ENCODE data around the gene ZBED4.
A peak's percentile ranks its signal among the peaks of the same experiment; 100 is the strongest.
"Not testable (repeated sequence)": the region's sequence is repeated elsewhere in the genome, so short reads cannot be mapped to it uniquely, and the experiment has no call there.

ZBED4 gene

DNA sequence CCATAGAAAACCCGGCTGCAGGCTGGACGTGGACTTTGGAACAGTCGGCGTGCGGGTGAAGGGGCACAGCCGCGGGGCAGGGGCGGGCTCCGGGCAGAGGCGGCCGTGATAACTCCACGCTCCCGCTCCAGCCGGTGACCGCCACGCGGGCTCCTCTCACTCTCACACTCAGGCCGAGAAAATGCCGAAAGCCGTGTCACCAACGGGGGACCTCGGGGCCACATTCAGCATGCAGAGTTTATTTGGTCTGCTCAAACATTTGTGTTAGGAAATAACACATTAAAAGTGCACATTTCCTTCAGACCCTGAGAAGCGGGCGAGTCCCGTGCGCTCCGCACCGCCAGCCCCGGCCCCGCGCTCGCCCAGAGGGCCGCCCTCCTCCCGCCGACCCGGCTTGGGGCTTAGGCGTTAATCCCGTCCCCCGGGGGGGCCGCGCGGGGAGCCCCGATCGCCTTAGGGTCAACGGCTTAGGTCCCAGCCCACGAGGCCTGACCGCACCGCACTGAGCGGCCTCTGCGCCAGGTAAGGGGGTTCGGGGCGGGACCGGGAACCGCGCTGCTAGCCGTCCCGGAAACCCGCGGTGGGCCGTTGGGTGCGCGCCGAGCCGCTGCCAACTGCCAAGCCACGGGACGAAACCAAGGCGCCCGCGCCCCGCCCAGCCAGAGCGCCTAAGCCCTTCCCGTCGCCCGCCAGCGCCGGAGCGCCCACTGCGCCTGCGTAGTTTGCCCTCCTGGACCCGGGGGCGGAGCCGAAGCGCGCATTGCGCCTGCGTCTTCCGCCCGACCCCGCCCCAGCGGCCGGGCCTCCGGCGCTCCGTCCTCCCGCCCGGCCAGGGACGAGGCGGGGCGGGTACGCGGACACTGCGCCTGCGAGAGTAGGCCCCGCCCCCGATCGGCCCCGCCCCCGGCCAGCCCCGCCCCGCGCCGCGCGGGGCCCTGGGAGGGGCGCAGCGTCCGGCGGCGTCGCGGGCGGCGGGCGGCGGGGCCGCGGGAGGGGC lies at the start of gene ZBED4:
TSS of gene ZBED4 (plus strand) at position 947 of the 997 bp plus-strand sequence. CDS start 29,819 bp downstream, outside the sequence.
- peak; percentile 88 to 94 for DNase-seq

DNA sequence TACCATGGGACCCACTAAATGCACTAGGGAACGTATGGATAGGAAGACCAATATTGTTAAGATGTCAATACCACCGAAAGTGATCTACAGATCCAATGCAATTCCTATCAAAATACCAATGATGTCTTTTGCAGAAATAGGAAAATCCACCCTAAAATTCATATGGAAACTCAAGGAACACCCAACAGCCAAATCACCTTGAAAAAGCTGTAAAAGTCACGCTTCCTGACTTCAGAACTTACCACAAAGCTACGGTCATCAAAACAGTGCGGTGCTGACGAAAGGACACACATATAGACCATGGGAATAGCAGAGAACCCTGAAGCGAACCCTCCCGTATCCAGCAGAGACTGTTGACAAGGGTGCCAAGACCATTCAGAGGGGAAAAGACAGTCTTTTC lies 46.5 kb upstream of the ZBED4 start:
- no peak for DNase-seq

DNA sequence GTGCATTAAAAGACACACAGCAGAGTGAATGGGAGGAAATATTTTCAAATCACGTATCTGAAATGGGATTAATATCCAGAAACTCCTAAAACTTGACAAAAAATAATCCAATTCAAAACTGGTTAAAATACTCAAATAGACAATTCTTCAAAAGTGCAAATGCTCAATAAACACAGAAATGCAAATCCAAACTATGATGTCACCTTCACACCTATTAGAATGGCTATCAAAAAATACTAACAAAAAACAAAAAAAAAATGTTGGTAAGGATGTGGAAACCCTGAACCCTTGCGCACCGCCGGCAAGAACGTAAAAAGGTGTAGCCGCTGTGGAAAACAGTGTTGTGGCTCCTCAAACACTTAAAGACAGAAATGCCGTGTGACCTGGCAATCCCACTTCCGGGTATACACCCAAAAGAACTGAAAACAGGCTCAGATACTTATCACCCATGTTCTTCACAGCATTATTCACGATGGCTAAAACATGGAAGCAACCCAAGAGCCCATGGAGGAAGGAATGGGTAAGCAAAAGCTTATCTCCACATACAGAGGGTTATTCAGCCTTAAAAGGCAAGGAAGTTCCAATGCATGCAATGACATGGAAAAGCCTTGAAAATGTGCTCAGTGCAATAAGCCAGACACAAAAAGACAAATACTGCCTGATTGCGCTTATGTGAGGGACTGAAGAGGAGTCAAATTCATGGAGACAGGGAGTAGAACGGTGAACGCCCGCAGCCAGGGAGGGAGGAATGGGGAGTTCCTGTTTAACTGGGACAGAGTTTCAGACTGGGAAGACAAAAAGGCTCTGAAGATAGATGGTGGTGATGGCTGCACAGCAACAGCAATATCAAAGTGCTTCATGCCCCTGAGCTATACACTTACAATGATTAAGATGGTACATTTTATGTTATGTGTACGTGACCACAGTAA lies 45.6 kb upstream of the ZBED4 start:
- no peak for DNase-seq

DNA sequence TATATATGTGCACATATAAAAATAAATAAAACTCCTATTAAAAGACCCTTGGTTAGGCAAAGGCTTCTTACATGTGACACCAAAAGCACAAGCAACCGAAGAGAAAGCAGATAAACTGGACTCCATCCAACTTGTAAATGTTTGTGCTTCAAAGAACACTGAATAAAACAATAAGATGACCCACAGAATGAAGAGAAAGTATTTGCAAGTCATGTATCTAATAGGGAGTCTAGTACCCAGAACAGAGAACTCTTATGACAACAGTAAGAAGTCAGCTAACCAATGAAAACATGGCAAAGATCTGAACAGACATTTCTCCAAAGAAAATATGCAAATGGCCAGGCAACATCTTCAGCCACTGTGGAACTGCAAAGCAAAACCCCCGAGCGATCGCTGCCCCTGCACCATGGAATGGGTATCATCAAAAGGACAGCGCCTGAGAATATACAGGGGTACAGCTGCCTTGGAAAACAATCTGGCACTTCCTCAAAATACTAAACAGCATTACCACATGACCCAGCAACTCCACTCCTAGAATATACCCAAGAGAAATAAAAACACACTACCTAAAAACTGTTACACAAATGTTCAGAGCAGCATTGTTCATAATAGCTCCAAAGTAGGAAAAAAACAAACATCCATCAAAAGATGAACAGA lies 43.2 kb upstream of the ZBED4 start:
- peak in 1 of 2 donors; percentile 30 for DNase-seq

GRCh38 chr22:49811020-49811791 lies 42.4 kb upstream of the ZBED4 start:
- peak in 1 of 2 donors; percentile 83 for DNase-seq

- no peak for DNase-seq
These were observed 40.8 kb upstream of the ZBED4 start for GRCh38 chr22:49812838-49813237.

- DNase-seq, result no peak
These were observed 39.4 kb upstream of the ZBED4 start for GRCh38 chr22:49814164-49814686.

GRCh38 chr22:49814856-49815255 lies 38.8 kb upstream of the ZBED4 start:
- no peak for DNase-seq

DNA sequence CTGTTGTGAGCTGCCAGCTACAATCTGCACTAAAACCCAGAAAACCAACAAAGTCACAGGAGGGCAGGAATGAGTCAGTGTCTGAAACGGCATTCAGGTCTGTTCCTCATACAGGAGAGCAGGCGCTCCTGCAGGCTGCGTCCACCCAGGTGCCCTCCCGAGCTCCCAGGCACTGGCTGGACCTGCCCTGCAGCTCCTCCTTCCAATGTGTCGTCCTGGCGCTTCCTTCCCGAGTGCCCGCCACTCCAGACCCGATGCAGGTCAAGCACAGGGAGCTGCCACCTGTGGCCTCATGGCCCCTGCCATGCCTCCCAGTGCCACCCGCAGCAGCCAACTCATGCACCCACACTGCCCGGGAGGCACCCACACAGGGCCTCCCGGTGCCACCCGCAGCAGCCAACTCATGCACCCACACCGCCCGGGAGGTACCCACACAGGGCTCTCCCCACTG lies 38.0 kb upstream of the ZBED4 start:
- DNase-seq, result no peak

GRCh38 chr22:49817359-49817758 lies 36.3 kb upstream of the ZBED4 start:
- no peak for DNase-seq

- DNase-seq, result no peak
These were observed 32.7 kb upstream of the ZBED4 start for GRCh38 chr22:49820984-49821383.

GRCh38 chr22:49821741-49822140 lies 31.9 kb upstream of the ZBED4 start:
- DNase-seq, result not testable (repeated sequence)

- no peak for DNase-seq
These were observed 30.2 kb upstream of the ZBED4 start for GRCh38 chr22:49823289-49824045.

DNA sequence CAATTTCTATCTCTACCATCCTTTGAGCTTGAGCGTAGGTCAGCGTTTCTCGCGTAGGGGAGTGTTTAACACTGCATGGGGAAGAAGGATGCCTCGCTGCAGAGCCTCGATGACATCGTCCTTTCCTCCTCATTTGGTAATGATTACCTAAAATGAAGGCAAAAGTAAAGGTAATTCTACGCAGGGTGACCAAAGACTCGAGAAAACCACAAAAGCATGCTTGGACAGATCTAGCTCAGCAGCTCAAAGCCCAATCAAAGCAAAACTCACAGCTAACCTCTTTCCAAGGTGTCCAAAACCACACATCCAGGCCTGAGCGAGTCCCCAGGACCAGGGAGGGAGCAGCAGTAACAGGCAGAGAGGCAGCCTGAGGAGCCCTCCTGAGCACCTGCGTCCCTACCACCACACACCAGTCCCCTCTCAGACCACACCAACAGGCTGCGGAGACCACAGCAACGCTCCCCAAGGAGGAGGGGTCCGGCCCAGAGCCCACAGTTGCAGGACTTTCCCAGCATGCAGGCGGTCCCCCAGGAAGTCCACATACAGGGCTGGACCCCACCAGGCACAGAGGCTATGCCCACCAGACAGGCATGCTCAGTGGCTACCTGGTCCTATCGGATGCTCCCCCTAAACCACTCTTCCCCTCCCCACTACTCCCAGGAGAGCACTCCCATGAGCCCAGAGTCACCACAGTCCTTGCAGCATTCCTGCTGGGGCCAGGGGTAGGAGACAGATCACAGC lies 29.3 kb upstream of the ZBED4 start:
- no peak for DNase-seq

- DNase-seq, result no peak
These were observed 28.7 kb upstream of the ZBED4 start for GRCh38 chr22:49824936-49825335.

DNA sequence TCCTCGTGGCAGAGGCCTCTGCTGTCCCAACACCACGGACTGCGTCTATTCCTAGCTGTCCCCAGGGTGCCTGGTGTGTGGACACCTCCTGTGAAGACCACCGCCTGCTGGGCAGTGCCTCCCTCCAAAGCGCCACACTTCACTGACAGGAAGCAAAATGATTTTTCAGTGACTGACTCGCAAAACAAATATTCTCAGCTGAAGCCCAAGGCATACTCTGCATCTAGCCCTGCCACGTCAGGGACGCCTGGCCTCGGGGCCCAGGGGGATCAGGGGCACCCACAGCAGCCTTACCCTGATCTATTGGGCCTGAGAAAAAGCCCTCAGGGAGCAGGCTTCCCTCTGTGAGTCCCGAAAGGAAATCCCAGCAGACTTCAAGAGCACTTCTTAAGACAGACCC lies 28.2 kb upstream of the ZBED4 start:
- no peak for DNase-seq

GRCh38 chr22:49825944-49826602 lies 27.6 kb upstream of the ZBED4 start:
- no peak for DNase-seq

GRCh38 chr22:49826603-49827270 lies 26.9 kb upstream of the ZBED4 start:
- DNase-seq, result peak in 1 of 2 donors; percentile 35

- no peak for DNase-seq
These were observed 26.3 kb upstream of the ZBED4 start for GRCh38 chr22:49827271-49827852.
